H1 (cell line): ENCODE results near the gene TBC1D13.

Experiments used
- CTCF ChIP-seq, 3 experiments: IDR thresholded peaks; 1 replicate in 2 of 3; 2 replicates in 1 of 3; pipeline versions ENCODE4 v1.5.1 to v1.6.1; 2011; ENCODE audit warnings: low read length in 3 of 3, mild to moderate bottlenecking in 3 of 3, inconsistent platforms in 2 of 3, low read depth in 1 of 3, moderate library complexity in 1 of 3; ENCODE audit not compliant: insufficient read depth in 1 of 3; ENCODE audit errors: control extremely low read depth in 1 of 3
- POLR2A ChIP-seq, 2 experiments: IDR thresholded peaks; 1 replicate in 1 of 2; 2 replicates in 1 of 2; pipeline ENCODE4 v1.6.1; 2011; ENCODE audit warnings: low read depth in 2 of 2, low read length in 2 of 2, mild to moderate bottlenecking in 2 of 2; ENCODE audit errors: control extremely low read depth in 1 of 2
- SIN3A ChIP-seq, 2 experiments: IDR thresholded peaks in 1 of 2; conservative IDR thresholded peaks in 1 of 2; 2 replicates each; pipeline ENCODE4 v1.6.1; 2011 to 2012; ENCODE audit warnings: low read length in 2 of 2, improper control_type of control experiment in 1 of 2, low read depth in 1 of 2, mild to moderate bottlenecking in 1 of 2

DNA sequence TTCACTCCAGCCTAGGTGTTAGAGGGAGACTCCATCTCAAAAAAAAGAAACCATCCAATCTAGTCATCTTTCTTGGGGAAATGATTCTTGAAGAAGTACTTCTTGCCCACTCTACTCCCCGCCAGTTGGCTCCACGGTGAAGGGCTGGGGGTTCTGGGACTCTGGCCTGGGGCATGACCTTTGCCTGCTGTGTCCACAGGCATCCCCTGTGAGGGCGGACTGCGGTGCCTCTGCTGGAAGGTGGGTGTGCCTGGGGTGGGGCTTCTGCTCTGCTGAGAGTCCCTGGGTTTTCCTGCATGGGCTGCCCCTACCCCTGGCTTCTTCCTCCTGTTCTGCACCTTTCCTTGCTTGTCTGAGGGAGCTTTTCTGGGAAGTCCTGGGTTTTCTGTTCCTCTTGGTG lies 3.5 kb downstream of the TBC1D13 start:
- TF ChIP-seq POLR2A (IDR thresholded peaks at IDR 0.05; ENCODE audit: control extremely low read depth in 1 of 2, low read depth in 2 of 2, low read length in 2 of 2) (no peak), SIN3A (conservative IDR thresholded peaks at IDR 0.05 in 1 of 2, IDR thresholded peaks at IDR 0.05 in 1 of 2; ENCODE audit: low read depth in 1 of 2, low read length in 2 of 2) (no peak), CTCF (IDR thresholded peaks at IDR 0.05; ENCODE audit: control extremely low read depth in 1 of 3, insufficient read depth in 1 of 3, low read depth in 1 of 3, low read length in 3 of 3) (no peak)
